Trophoblast cell (in vitro differentiated cells and primary cell): ENCODE measurements around the gene UQCC2. TPM values are rescaled to one million over a fixed set of nuclear protein-coding genes. Genes with fewer than 3 reads are reported as not detected.

Source experiments
- DNase-seq, 2 donors: peaks; one replicate each; pipeline ENCODE4 v3.0.0-alpha.2; 2016
- H2AFZ ChIP-seq: 2 replicates; pipeline ENCODE4 v1.6.1; 2013; ENCODE audit warnings: low read length, moderate library complexity, mild to moderate bottlenecking; ENCODE audit not compliant: insufficient read depth, poor library complexity
- H2AK5ac ChIP-seq: 2 replicates; pipeline ENCODE4 v1.6.1; 2013; ENCODE audit warnings: mild to moderate bottlenecking, low read length
- H2BK120ac ChIP-seq: 2 replicates; pipeline ENCODE4 v1.6.1; 2013; ENCODE audit warnings: low read length, mild to moderate bottlenecking, moderate library complexity; ENCODE audit not compliant: insufficient read depth, poor library complexity
- H2BK12ac ChIP-seq: 2 replicates; pipeline ENCODE4 v1.6.1; 2013; ENCODE audit warnings: mild to moderate bottlenecking, low read length, moderate library complexity
- H2BK5ac ChIP-seq: 2 replicates; pipeline ENCODE4 v1.6.1; 2013; ENCODE audit warnings: low read length, low read depth, moderate library complexity, mild to moderate bottlenecking; ENCODE audit not compliant: poor library complexity
- H3K14ac ChIP-seq: 2 replicates; pipeline ENCODE4 v1.6.1; 2013; ENCODE audit warnings: mild to moderate bottlenecking, low read length
- H3K18ac ChIP-seq: 2 replicates; pipeline ENCODE4 v1.6.1; 2013; ENCODE audit warnings: mild to moderate bottlenecking, low read length
- H3K23ac ChIP-seq: 2 replicates; pipeline ENCODE4 v1.6.1; 2013; ENCODE audit warnings: low read length
- H3K27ac ChIP-seq: 2 replicates; pipeline ENCODE4 v1.5.1; 2013; ENCODE audit warnings: low read depth, mild to moderate bottlenecking, inconsistent platforms, low read length, moderate library complexity
- H3K27me3 ChIP-seq: 2 replicates; pipeline ENCODE4 v1.6.1; 2013; ENCODE audit warnings: inconsistent platforms, mild to moderate bottlenecking, low read length, moderate library complexity; ENCODE audit not compliant: insufficient read depth
- H3K36me3 ChIP-seq, 2 experiments: 1 replicate in 1 of 2; 2 replicates in 1 of 2; pipeline ENCODE4 v1.6.1; 2013; ENCODE audit warnings: low read length in 2 of 2, mild to moderate bottlenecking in 2 of 2, moderate library complexity in 1 of 2; ENCODE audit not compliant: insufficient read depth in 2 of 2, control insufficient read depth in 1 of 2
- H3K4ac ChIP-seq: 2 replicates; pipeline ENCODE4 v1.6.1; 2013; ENCODE audit warnings: low read depth, mild to moderate bottlenecking, low read length, moderate library complexity
- H3K4me1 ChIP-seq, 2 experiments: 1 replicate in 1 of 2; 2 replicates in 1 of 2; pipeline ENCODE4 v1.6.1; 2013; ENCODE audit warnings: low read length in 2 of 2, mild to moderate bottlenecking in 2 of 2, moderate library complexity in 1 of 2; ENCODE audit not compliant: insufficient read depth in 2 of 2, control insufficient read depth in 1 of 2
- H3K4me2 ChIP-seq: 2 replicates; pipeline ENCODE4 v1.6.1; 2013; ENCODE audit warnings: inconsistent platforms, mild to moderate bottlenecking, low read length, moderate library complexity
- H3K4me3 ChIP-seq: 2 replicates; pipeline ENCODE4 v1.5.1; 2013; ENCODE audit warnings: mild to moderate bottlenecking, low read depth, low read length, inconsistent platforms
- H3K79me1 ChIP-seq: one replicate; pipeline ENCODE4 v1.6.1; 2013; ENCODE audit warnings: low read length
- H3K79me2 ChIP-seq: 2 replicates; pipeline ENCODE4 v1.6.1; 2013; ENCODE audit warnings: low read length, mild to moderate bottlenecking; ENCODE audit not compliant: control insufficient read depth, insufficient read depth, poor library complexity
- H3K9ac ChIP-seq: 2 replicates; pipeline ENCODE4 v1.6.1; 2013; ENCODE audit warnings: mild to moderate bottlenecking, low read length
- H3K9me3 ChIP-seq: 2 replicates; pipeline ENCODE4 v1.6.1; 2013; ENCODE audit warnings: low read depth, mild to moderate bottlenecking, control low read depth, inconsistent platforms, low read length; ENCODE audit not compliant: insufficient read depth
- H4K12ac ChIP-seq: 2 replicates; pipeline ENCODE4 v1.6.1; 2013; ENCODE audit warnings: low read depth, mild to moderate bottlenecking, low read length, moderate library complexity
- H4K8ac ChIP-seq: 2 replicates; pipeline ENCODE4 v1.6.1; 2013; ENCODE audit warnings: low read depth, mild to moderate bottlenecking, low read length, moderate library complexity
- H4K91ac ChIP-seq: one replicate; pipeline ENCODE4 v1.6.1; 2013; ENCODE audit warnings: low read depth, mild to moderate bottlenecking, low read length, moderate library complexity
- WGBS: extraction: QIAGEN DNeasy Blood & Tissue Kit; methylation state at CpG from one replicate; pipeline ENCODE4 v1.1.7; 2013; ENCODE audit warnings: missing lambda C conversion rate; ENCODE audit not compliant: insufficient read length, insufficient coverage; ENCODE audit errors: extremely low coverage; 5-methylcytosine and 5-hydroxymethylcytosine counted together
- polyA plus RNA-seq: library from polyadenylated mRNA; stranded (reverse); fragments of 200-250 nt; gene quantifications from 2 replicates; pipeline ENCODE4 v1.2.3, GENCODE V29; 2013

UQCC2 gene
- 65.9 and 67.3 TPM in 2 replicates for polyA plus RNA-seq

DNA sequence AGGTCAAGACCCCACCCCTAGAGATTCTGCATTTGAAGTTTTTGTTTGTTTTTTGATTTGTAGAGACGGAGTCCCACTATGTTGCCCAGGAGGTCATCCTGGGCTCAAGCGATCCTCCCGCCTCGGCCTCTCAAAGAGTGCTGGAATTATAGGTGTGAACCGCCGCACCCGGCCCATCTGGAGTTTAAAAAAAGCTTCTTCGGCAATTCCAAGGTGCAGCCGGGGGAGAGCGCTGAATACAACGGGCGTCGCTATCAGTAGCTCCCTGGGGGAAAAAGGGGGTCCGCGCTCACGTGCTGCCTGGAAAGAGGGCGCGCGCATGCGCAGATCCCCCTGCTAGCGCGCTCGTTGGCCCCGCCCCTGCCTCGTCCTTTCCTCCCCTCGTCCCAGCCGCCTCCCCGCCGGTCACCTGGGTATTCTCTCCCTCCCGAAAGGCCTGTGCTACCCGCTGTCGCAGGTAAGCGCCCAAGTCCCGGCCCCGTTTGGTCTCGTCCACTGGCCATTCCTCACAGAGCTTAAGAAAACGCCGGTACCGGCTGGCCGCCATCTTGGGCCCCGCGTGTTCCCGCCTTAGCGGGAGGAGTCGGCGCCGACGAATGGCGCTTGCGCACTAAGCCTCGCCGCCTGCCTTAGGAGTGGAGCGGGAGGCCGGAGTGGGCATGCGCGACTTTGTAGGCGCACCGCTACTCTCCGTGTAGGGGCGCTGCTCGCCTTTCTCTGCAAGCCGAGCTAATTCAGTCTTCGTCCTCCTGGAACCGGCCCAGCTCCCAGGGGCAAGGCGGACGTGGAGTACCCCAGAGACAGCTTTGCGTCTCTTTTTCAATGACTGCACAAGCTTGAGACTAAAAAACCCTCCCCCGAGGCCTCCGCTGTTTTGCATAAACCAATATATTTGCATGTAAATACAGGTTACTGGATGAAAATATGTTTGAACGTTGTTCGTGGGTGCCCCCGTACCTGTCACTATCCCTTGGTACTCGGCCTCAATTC is at the start of gene UQCC2:
Gene UQCC2 (minus strand): TSS at position 561 of the 990 bp plus-strand sequence. CDS start 14 bp downstream, at position 547.
- peak within 1 kb of the TSS; percentile 98 for H2BK5ac ChIP-seq
- peaks cover 9 to 14% of the 10 kb centered on the region in 2 experiments for H3K36me3 ChIP-seq
- peaks cover 3% of the 10 kb centered on the region for H3K79me1 ChIP-seq
- H3K23ac ChIP-seq, result no peak within 1 kb of the TSS
- H3K27me3 ChIP-seq, result no peaks in the 10 kb centered on the region
- peak within 1 kb of the TSS; percentile 91 for H4K12ac ChIP-seq
- WGBS, result no CpG with 5 or more reads among the region's 73 CpGs
- peaks cover 4 to 13% of the 10 kb centered on the region in 2 experiments for H3K4me1 ChIP-seq
- H3K79me2 ChIP-seq, result peaks cover 2% of the 10 kb centered on the region
- H4K8ac ChIP-seq, result peak within 1 kb of the TSS; percentile 94
- peak within 1 kb of the TSS; percentile 90 for H3K27ac ChIP-seq
- H2AFZ ChIP-seq, result peak within 1 kb of the TSS; percentile 91
- peak within 1 kb of the TSS; percentile 97 for H3K9ac ChIP-seq
- H2AK5ac ChIP-seq, result peak within 1 kb of the TSS; percentile 18
- peak within 1 kb of the TSS; percentile 92 for H4K91ac ChIP-seq
- peak within 1 kb of the TSS; percentile 87 for H2BK120ac ChIP-seq
- H3K18ac ChIP-seq, result peak within 1 kb of the TSS; percentile 94
- H3K14ac ChIP-seq, result peak within 1 kb of the TSS; percentile 93
- H3K9me3 ChIP-seq, result no peaks in the 10 kb centered on the region
- H3K4me3 ChIP-seq, result peak within 1 kb of the TSS; percentile 87
- DNase-seq, result peak; percentile 96 to 100
- H2BK12ac ChIP-seq, result no peak within 1 kb of the TSS
- H3K4ac ChIP-seq, result peak within 1 kb of the TSS; percentile 87
- peak within 1 kb of the TSS; percentile 77 for H3K4me2 ChIP-seq

DNA sequence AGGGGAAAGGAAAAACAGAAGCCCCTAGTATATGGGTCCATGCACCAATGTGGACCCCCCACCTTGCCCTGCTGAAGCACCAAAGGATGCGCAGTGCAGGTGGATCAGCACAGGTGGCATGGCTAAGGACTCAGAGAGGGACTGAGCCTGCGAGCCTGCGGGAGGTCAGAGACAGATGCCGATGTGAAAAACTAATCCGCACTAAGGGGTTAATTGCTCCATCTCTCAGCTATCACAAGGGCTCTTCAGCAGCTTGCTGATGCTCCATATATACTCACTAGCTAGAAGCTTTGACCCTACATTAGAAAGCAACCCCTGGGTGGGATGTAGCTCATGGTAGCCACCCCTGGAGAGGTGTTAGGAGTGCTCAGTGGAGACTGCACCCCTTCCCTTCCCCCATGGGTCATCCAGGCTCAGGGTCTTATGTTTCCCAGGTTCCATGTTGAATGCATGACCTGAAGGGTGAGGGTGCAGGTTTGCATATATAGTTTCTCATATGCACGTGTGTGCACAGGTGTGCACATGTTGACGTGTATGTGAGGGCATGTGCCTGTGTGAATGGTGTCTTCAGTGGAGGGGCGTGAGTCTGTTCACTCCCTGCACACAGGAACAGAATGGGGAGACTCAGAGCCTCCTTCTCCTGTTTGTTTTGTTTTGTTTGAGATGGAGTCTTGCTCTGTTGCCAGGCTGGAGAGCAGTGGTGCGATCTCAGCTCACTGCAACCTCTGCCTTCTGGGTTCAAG is 48.6 kb upstream of the UQCC2 start:
- H3K18ac ChIP-seq, result no peak overlapping the region
- peaks cover 0 to 2% of the 10 kb centered on the region in 2 experiments for H3K4me1 ChIP-seq
- WGBS, result no CpG with 5 or more reads among the region's 9 CpGs

DNA sequence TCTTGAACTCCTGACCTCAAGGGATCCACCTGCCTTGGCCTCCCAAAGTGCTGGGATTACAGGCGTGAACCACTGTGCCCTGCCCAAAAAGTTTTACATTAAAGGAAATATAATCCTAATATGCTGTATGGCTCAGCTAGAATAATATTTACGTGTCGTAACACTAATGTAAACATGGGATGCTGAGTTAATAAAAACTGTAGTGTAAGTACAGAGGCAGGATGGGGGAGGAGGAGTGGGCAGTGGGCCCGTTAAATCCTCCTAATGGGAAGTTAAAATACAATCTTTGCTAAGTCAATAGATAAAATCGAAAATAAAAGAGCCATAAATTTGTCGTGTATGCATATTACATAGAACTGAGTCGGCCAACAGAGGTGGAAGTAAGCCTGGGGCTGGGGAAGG is 47.3 kb upstream of the UQCC2 start:
- no peak overlapping the region for H3K9ac ChIP-seq
- WGBS, result no CpG with 5 or more reads among the region's 7 CpGs

More for the DNA sequence above, 48.6 kb upstream of the UQCC2 start:
- Histone ChIP-seq H3K9ac (no peak overlapping the region), H3K27me3 (no peaks in the 10 kb centered on the region), H2AK5ac (no peak overlapping the region), H3K79me1 (no peaks in the 10 kb centered on the region), H2BK120ac (no peak overlapping the region), H4K12ac (no peak overlapping the region), H3K4ac (no peak overlapping the region), H2BK12ac (no peak overlapping the region), H3K23ac (no peak overlapping the region), H3K27ac (no peak overlapping the region), H3K4me3 (no peak overlapping the region), H3K14ac (no peak overlapping the region), H2AFZ (no peak overlapping the region), H3K36me3 (no peaks in the 10 kb centered on the region), H4K8ac (no peak overlapping the region), H3K9me3 (no peaks in the 10 kb centered on the region), H3K79me2 (no peaks in the 10 kb centered on the region), H4K91ac (no peak overlapping the region), H2BK5ac (no peak overlapping the region), H3K4me2 (no peak overlapping the region)
- DNase-seq, result no peak

DNA sequence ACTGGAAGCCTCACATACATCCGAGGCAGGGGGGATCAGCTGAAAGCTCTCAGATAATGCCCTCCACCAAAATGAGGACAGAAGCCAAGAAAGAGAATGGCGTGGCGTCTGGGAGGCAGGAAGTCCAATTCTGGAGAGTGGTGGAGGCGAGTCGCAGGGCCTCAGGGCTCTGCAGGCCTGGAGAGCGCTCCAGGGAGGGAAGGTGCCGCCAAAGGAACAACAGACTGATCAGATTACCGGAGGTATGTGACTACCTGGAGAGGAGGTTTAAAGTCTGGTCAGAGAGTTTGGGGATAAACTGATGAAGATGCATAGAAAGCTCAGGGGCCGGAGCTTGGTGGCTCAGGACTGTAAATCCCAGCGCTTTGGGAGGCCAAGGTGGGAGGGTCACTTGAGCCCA is 46.4 kb upstream of the UQCC2 start:
- Histone ChIP-seq H4K12ac (no peak overlapping the region), H3K23ac (no peak overlapping the region), H3K9ac (no peak overlapping the region), H3K4ac (no peak overlapping the region), H3K79me2 (no peaks in the 10 kb centered on the region), H3K36me3 (no peaks in the 10 kb centered on the region), H2BK120ac (no peak overlapping the region), H3K9me3 (no peaks in the 10 kb centered on the region), H3K79me1 (no peaks in the 10 kb centered on the region), H2AFZ (no peak overlapping the region), H3K14ac (no peak overlapping the region), H3K18ac (no peak overlapping the region), H2BK5ac (no peak overlapping the region), H4K91ac (peak overlapping the region; percentile 3), H4K8ac (no peak overlapping the region), H2BK12ac (no peak overlapping the region), H3K27ac (no peak overlapping the region), H3K27me3 (no peaks in the 10 kb centered on the region), H3K4me2 (no peak overlapping the region), H3K4me3 (no peak overlapping the region), H3K4me1 (peaks cover 0 to 2% of the 10 kb centered on the region in 2 experiments), H2AK5ac (no peak overlapping the region)
- no CpG with 5 or more reads among the region's 10 CpGs for WGBS
- peak in 1 of 2 donors; percentile 22 for DNase-seq

More for the DNA sequence above, 47.3 kb upstream of the UQCC2 start:
- no peak overlapping the region for H2BK5ac ChIP-seq
- no peaks in the 10 kb centered on the region for H3K79me2 ChIP-seq
- no peaks in the 10 kb centered on the region for H3K9me3 ChIP-seq
- no peak overlapping the region for H4K91ac ChIP-seq
- H3K27ac ChIP-seq, result no peak overlapping the region
- no peak overlapping the region for H3K4me3 ChIP-seq
- H3K4me2 ChIP-seq, result no peak overlapping the region
- no peak for DNase-seq
- H3K27me3 ChIP-seq, result no peaks in the 10 kb centered on the region
- no peak overlapping the region for H3K18ac ChIP-seq
- no peak overlapping the region for H2BK120ac ChIP-seq
- no peak overlapping the region for H2AK5ac ChIP-seq
- no peak overlapping the region for H4K12ac ChIP-seq
- no peak overlapping the region for H2BK12ac ChIP-seq
- H2AFZ ChIP-seq, result no peak overlapping the region
- H3K14ac ChIP-seq, result no peak overlapping the region
- H3K4me1 ChIP-seq, result peaks cover 0 to 2% of the 10 kb centered on the region in 2 experiments
- H3K36me3 ChIP-seq, result no peaks in the 10 kb centered on the region
- no peak overlapping the region for H3K4ac ChIP-seq
- no peak overlapping the region for H4K8ac ChIP-seq
- no peak overlapping the region for H3K23ac ChIP-seq
- no peaks in the 10 kb centered on the region for H3K79me1 ChIP-seq
